K562 (cell line): ENCODE data around the gene FGFR1OP2. TPM values are rescaled to one million over a fixed set of nuclear protein-coding genes. Genes with fewer than 3 reads are reported as not detected.

Experiments
- CC2D1A ChIP-seq: fragments of 450-650 bp; IDR thresholded peaks from 2 replicates; pipeline ENCODE4 v1.6.1; 2017; ENCODE audit warnings: mild to moderate bottlenecking
- FOSL1 ChIP-seq: fragments of 200-800 bp; sonication (Bioruptor generic); conservative IDR thresholded peaks from 2 replicates; pipeline ENCODE4 v1.6.1; 2016; ENCODE audit warnings: missing genetic modification characterization, missing compliant biosample characterization
- HNRNPUL1 ChIP-seq: fragments of 200-400 bp; formaldehyde crosslinking; IDR thresholded peaks from 2 replicates; pipeline ENCODE4 v1.6.1; 2017; ENCODE audit warnings: low read length
- ID3 ChIP-seq, 2 experiments: fragments of 250-450 bp in 1 of 2; fragments of 450-650 bp in 1 of 2; sonication (Bioruptor Pico) in 1 of 2; IDR thresholded peaks; 2 replicates each; pipeline versions ENCODE4 v1.6.1 to v1.8.0; 2016 to 2021; ENCODE audit warnings: mild to moderate bottlenecking in 2 of 2, moderate library complexity in 2 of 2, missing compliant biosample characterization in 1 of 2, missing genetic modification characterization in 1 of 2
- NFATC3 ChIP-seq: fragments of 450-650 bp; IDR thresholded peaks from 2 replicates; pipeline ENCODE4 v1.6.1; 2017; ENCODE audit warnings: mild to moderate bottlenecking
- NKRF ChIP-seq: fragments of 450-650 bp; IDR thresholded peaks from 2 replicates; pipeline ENCODE4 v1.6.1; 2016; ENCODE audit warnings: borderline replicate concordance
- PTTG1 ChIP-seq: fragments of 450-650 bp; IDR thresholded peaks from 2 replicates; pipeline ENCODE4 v1.6.1; 2016; ENCODE audit warnings: low read depth, mild to moderate bottlenecking, missing genetic modification characterization, missing compliant biosample characterization
- RAD51 ChIP-seq: fragments of 450-650 bp; IDR thresholded peaks from 2 replicates; pipeline ENCODE4 v1.7.1; 2016; ENCODE audit warnings: low read depth, mild to moderate bottlenecking, borderline replicate concordance
- SP1 ChIP-seq: sonication (generic); formaldehyde crosslinking; IDR thresholded peaks from 2 replicates; pipeline ENCODE4 v1.8.1; 2022; ENCODE audit warnings: mild to moderate bottlenecking, missing genetic modification reagents
- ZNF57 ChIP-seq: fragments of 450-650 bp; formaldehyde crosslinking; IDR thresholded peaks from 2 replicates; pipeline ENCODE4 v1.4.0; 2020; ENCODE audit warnings: mild to moderate bottlenecking, moderate library complexity
- ZNF696 ChIP-seq: fragments of 250-450 bp; sonication (Bioruptor Pico); conservative IDR thresholded peaks from 2 replicates; pipeline ENCODE4 v1.4.0; 2020; ENCODE audit warnings: mild to moderate bottlenecking, moderate library complexity
- polyA plus RNA-seq, 8 experiments: library from polyadenylated mRNA; depleted of rRNA in 4 of 8; stranded (reverse) in 5 of 8; unstranded in 3 of 8; fragments of >200 nt; fragmentation: Nextera tagmentation in 2 of 8; fragmentation: Illumina TruSeq in 1 of 8; extraction: Ambion mirVana in 2 of 8; extraction: Trizol in 1 of 8; gene quantifications; 2 replicates each; pipeline versions ENCODE4 v1.2.1 to v1.2.3, GENCODE V29; 2011 to 2014; ENCODE audit warnings: inconsistent platforms in 1 of 8, missing spikeins in 1 of 8
- total RNA-seq, 7 experiments: library from RNA; depleted of rRNA in 6 of 7; stranded (reverse); fragments of >200 nt in 6 of 7; fragmentation: Illumina TruSeq in 2 of 7; extraction: Trizol in 2 of 7; gene quantifications; 2 replicates each; pipeline versions ENCODE4 v1.2.1 to v1.2.3, GENCODE V29; 2011 to 2021; ENCODE audit warnings: low replicate concordance in 1 of 7
- TF ChIP-seq, protein P1 (sequence below), 2 experiments: fragments of 450-650 bp; formaldehyde crosslinking in 1 of 2; IDR thresholded peaks; 2 replicates each; pipeline versions ENCODE4 v1.4.0 to v1.6.1; 2014 to 2020; ENCODE audit warnings: mild to moderate bottlenecking in 2 of 2, borderline replicate concordance in 1 of 2, low read depth in 1 of 2
- TF ChIP-seq, protein P2 (sequence below): sonication (generic); formaldehyde crosslinking; IDR thresholded peaks from 2 replicates; pipeline ENCODE4 v1.8.1; 2023; ENCODE audit warnings: mild to moderate bottlenecking, missing genetic modification reagents

The FGFR1OP2 gene
- total and polyA plus RNA-seq, 9 of the 15 experiments (the other 6 are each of a cell fraction or from before 2014, with no cell fraction given): 31.6 to 49.0 (median 37.1) TPM

GRCh38 chr12:26953447-26953846, 15.2 kb downstream of the FGFR1OP2 start (continued):
- TF ChIP-seq, protein P1, sequence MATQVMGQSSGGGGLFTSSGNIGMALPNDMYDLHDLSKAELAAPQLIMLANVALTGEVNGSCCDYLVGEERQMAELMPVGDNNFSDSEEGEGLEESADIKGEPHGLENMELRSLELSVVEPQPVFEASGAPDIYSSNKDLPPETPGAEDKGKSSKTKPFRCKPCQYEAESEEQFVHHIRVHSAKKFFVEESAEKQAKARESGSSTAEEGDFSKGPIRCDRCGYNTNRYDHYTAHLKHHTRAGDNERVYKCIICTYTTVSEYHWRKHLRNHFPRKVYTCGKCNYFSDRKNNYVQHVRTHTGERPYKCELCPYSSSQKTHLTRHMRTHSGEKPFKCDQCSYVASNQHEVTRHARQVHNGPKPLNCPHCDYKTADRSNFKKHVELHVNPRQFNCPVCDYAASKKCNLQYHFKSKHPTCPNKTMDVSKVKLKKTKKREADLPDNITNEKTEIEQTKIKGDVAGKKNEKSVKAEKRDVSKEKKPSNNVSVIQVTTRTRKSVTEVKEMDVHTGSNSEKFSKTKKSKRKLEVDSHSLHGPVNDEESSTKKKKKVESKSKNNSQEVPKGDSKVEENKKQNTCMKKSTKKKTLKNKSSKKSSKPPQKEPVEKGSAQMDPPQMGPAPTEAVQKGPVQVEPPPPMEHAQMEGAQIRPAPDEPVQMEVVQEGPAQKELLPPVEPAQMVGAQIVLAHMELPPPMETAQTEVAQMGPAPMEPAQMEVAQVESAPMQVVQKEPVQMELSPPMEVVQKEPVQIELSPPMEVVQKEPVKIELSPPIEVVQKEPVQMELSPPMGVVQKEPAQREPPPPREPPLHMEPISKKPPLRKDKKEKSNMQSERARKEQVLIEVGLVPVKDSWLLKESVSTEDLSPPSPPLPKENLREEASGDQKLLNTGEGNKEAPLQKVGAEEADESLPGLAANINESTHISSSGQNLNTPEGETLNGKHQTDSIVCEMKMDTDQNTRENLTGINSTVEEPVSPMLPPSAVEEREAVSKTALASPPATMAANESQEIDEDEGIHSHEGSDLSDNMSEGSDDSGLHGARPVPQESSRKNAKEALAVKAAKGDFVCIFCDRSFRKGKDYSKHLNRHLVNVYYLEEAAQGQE (IDR thresholded peaks at IDR 0.05; ENCODE audit: borderline replicate concordance): peak; percentile 19; the same call in 1 of the 2 replicates
- TF ChIP-seq, protein P1 (CRISPR knock-in tag; IDR thresholded peaks at IDR 0.05; ENCODE audit: low read depth): no peak
- peak; percentile 34; the same call in 1 of the 2 replicates for TF ChIP-seq FOSL1 (tag)
- no peak for TF ChIP-seq PTTG1 (tag)
- TF ChIP-seq, protein P2, sequence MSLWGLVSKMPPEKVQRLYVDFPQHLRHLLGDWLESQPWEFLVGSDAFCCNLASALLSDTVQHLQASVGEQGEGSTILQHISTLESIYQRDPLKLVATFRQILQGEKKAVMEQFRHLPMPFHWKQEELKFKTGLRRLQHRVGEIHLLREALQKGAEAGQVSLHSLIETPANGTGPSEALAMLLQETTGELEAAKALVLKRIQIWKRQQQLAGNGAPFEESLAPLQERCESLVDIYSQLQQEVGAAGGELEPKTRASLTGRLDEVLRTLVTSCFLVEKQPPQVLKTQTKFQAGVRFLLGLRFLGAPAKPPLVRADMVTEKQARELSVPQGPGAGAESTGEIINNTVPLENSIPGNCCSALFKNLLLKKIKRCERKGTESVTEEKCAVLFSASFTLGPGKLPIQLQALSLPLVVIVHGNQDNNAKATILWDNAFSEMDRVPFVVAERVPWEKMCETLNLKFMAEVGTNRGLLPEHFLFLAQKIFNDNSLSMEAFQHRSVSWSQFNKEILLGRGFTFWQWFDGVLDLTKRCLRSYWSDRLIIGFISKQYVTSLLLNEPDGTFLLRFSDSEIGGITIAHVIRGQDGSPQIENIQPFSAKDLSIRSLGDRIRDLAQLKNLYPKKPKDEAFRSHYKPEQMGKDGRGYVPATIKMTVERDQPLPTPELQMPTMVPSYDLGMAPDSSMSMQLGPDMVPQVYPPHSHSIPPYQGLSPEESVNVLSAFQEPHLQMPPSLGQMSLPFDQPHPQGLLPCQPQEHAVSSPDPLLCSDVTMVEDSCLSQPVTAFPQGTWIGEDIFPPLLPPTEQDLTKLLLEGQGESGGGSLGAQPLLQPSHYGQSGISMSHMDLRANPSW (CRISPR knock-in tag): no peak
- TF ChIP-seq RAD51: peak; percentile 73; the same call in 1 of the 2 replicates
- no peak for TF ChIP-seq HNRNPUL1
- no peak for TF ChIP-seq ZNF696
- no peak for TF ChIP-seq ID3 (CRISPR knock-in tag; IDR thresholded peaks at IDR 0.05)
- TF ChIP-seq ID3 (tag; IDR thresholded peaks at IDR 0.05): no peak
- TF ChIP-seq NFATC3: no peak
- no peak for TF ChIP-seq CC2D1A
- TF ChIP-seq NKRF: no peak
- no peak for TF ChIP-seq SP1 (CRISPR knock-in tag)
- TF ChIP-seq ZNF57: no peak
